ENCODE measurements around the gene DSCAM.

The DSCAM gene

GRCh38 chr21:40641042-40641441 lies 205.9 kb downstream of the DSCAM start:
- Histone ChIP-seq H3K9ac (ENCODE audit: low read length) (no peak overlapping the region), H3K4ac (ENCODE audit: low read depth, low read length) (no peak overlapping the region), H4K8ac (ENCODE audit: low read depth, low read length) (no peak overlapping the region), H3K18ac (ENCODE audit: low read length) (no peak overlapping the region), H3K27me3 (ENCODE audit: insufficient read depth, low read length, poor library complexity) (no peaks in the 10 kb centered on the region), H3K4me2 (ENCODE audit: low read length) (no peak overlapping the region), H3K79me1 (ENCODE audit: low read length) (no peaks in the 10 kb centered on the region), H3K4me3 (ENCODE audit: low read length) (no peak overlapping the region), H3K79me2 (ENCODE audit: control insufficient read depth, insufficient read depth, low read length) (no peaks in the 10 kb centered on the region), H2BK5ac (ENCODE audit: low read length) (no peak overlapping the region), H3K36me3 (ENCODE audit: control insufficient read depth, insufficient read depth, low read length) (no peaks in the 10 kb centered on the region), H3K4me1 (ENCODE audit: control insufficient read depth, low read depth, low read length) (no peaks in the 10 kb centered on the region), H3K27ac (ENCODE audit: low read depth, low read length) (no peak overlapping the region), H2AK5ac (ENCODE audit: low read length) (no peak overlapping the region), H2BK15ac (replicated peaks; ENCODE audit: low read depth) (no peak overlapping the region), H3K56ac (ENCODE audit: low read length) (no peak overlapping the region), H2BK120ac (ENCODE audit: low read depth, low read length) (no peak overlapping the region), H3K23ac (ENCODE audit: low read length) (no peak overlapping the region), H4K5ac (ENCODE audit: low read length) (no peak overlapping the region)
- no CpG with 5 or more reads among the region's 7 CpGs for WGBS (ENCODE audit: extremely low coverage, insufficient coverage, low lambda C conversion rate)
- no peak for DNase-seq

GRCh38 chr21:40640266-40640789 lies 206.6 kb downstream of the DSCAM start:
- Histone ChIP-seq H4K8ac (ENCODE audit: low read depth, low read length) (no peak overlapping the region), H2BK15ac (replicated peaks; ENCODE audit: low read depth) (no peak overlapping the region), H2BK5ac (ENCODE audit: low read length) (no peak overlapping the region), H3K4me1 (ENCODE audit: control insufficient read depth, low read depth, low read length) (no peaks in the 10 kb centered on the region), H3K36me3 (ENCODE audit: control insufficient read depth, insufficient read depth, low read length) (no peaks in the 10 kb centered on the region), H3K56ac (ENCODE audit: low read length) (no peak overlapping the region), H3K4me2 (ENCODE audit: low read length) (no peak overlapping the region), H3K79me1 (ENCODE audit: low read length) (no peaks in the 10 kb centered on the region), H3K4me3 (ENCODE audit: low read length) (no peak overlapping the region), H3K4ac (ENCODE audit: low read depth, low read length) (no peak overlapping the region), H3K9ac (ENCODE audit: low read length) (no peak overlapping the region), H3K79me2 (ENCODE audit: control insufficient read depth, insufficient read depth, low read length) (no peaks in the 10 kb centered on the region), H3K18ac (ENCODE audit: low read length) (no peak overlapping the region), H3K27ac (ENCODE audit: low read depth, low read length) (no peak overlapping the region), H3K27me3 (ENCODE audit: insufficient read depth, low read length, poor library complexity) (no peaks in the 10 kb centered on the region), H2BK120ac (ENCODE audit: low read depth, low read length) (no peak overlapping the region), H4K5ac (ENCODE audit: low read length) (no peak overlapping the region), H2AK5ac (ENCODE audit: low read length) (no peak overlapping the region), H3K23ac (ENCODE audit: low read length) (no peak overlapping the region)
- no CpG with 5 or more reads among the region's 9 CpGs for WGBS (ENCODE audit: extremely low coverage, insufficient coverage, low lambda C conversion rate)
- no peak for DNase-seq

- Histone ChIP-seq H2BK120ac (ENCODE audit: low read depth, low read length) (no peak overlapping the region), H3K23ac (ENCODE audit: low read length) (no peak overlapping the region), H3K4me1 (ENCODE audit: control insufficient read depth, low read depth, low read length) (no peaks in the 10 kb centered on the region), H3K56ac (ENCODE audit: low read length) (no peak overlapping the region), H3K4me3 (ENCODE audit: low read length) (no peak overlapping the region), H4K5ac (ENCODE audit: low read length) (no peak overlapping the region), H2BK15ac (replicated peaks; ENCODE audit: low read depth) (no peak overlapping the region), H3K4me2 (ENCODE audit: low read length) (no peak overlapping the region), H3K18ac (ENCODE audit: low read length) (no peak overlapping the region), H4K8ac (ENCODE audit: low read depth, low read length) (no peak overlapping the region), H3K27ac (ENCODE audit: low read depth, low read length) (no peak overlapping the region), H2BK5ac (ENCODE audit: low read length) (no peak overlapping the region), H3K9ac (ENCODE audit: low read length) (no peak overlapping the region), H2AK5ac (ENCODE audit: low read length) (no peak overlapping the region), H3K4ac (ENCODE audit: low read depth, low read length) (no peak overlapping the region), H3K79me1 (ENCODE audit: low read length) (no peaks in the 10 kb centered on the region), H3K79me2 (ENCODE audit: control insufficient read depth, insufficient read depth, low read length) (no peaks in the 10 kb centered on the region), H3K27me3 (ENCODE audit: insufficient read depth, low read length, poor library complexity) (no peaks in the 10 kb centered on the region), H3K36me3 (ENCODE audit: control insufficient read depth, insufficient read depth, low read length) (no peaks in the 10 kb centered on the region)
- no CpG with 5 or more reads among the region's 6 CpGs for WGBS (ENCODE audit: extremely low coverage, insufficient coverage, low lambda C conversion rate)
- no peak for DNase-seq
Measured at GRCh38 chr21:40639616-40640194, 207.3 kb downstream of the DSCAM start.

- Histone ChIP-seq H3K23ac (ENCODE audit: low read length) (no peak overlapping the region), H3K27me3 (ENCODE audit: insufficient read depth, low read length, poor library complexity) (no peaks in the 10 kb centered on the region), H3K56ac (ENCODE audit: low read length) (no peak overlapping the region), H3K4me2 (ENCODE audit: low read length) (no peak overlapping the region), H2BK5ac (ENCODE audit: low read length) (no peak overlapping the region), H4K5ac (ENCODE audit: low read length) (no peak overlapping the region), H3K27ac (ENCODE audit: low read depth, low read length) (no peak overlapping the region), H2AK5ac (ENCODE audit: low read length) (no peak overlapping the region), H3K4ac (ENCODE audit: low read depth, low read length) (no peak overlapping the region), H3K36me3 (ENCODE audit: control insufficient read depth, insufficient read depth, low read length) (no peaks in the 10 kb centered on the region), H3K9ac (ENCODE audit: low read length) (no peak overlapping the region), H2BK120ac (ENCODE audit: low read depth, low read length) (no peak overlapping the region), H2BK15ac (replicated peaks; ENCODE audit: low read depth) (no peak overlapping the region), H3K4me3 (ENCODE audit: low read length) (no peak overlapping the region), H3K79me1 (ENCODE audit: low read length) (no peaks in the 10 kb centered on the region), H4K8ac (ENCODE audit: low read depth, low read length) (no peak overlapping the region), H3K4me1 (ENCODE audit: control insufficient read depth, low read depth, low read length) (no peaks in the 10 kb centered on the region), H3K79me2 (ENCODE audit: control insufficient read depth, insufficient read depth, low read length) (no peaks in the 10 kb centered on the region), H3K18ac (ENCODE audit: low read length) (no peak overlapping the region)
- no peak for DNase-seq
- WGBS (ENCODE audit: extremely low coverage, insufficient coverage, low lambda C conversion rate), result no CpG with 5 or more reads among the region's 17 CpGs
Measured at GRCh38 chr21:40638466-40639251, 208.3 kb downstream of the DSCAM start.

GRCh38 chr21:40636026-40636425 lies 210.9 kb downstream of the DSCAM start:
- no peak overlapping the region for H2AK5ac ChIP-seq (ENCODE audit: low read length)
- no peaks in the 10 kb centered on the region for H3K36me3 ChIP-seq (ENCODE audit: control insufficient read depth, insufficient read depth, low read length)
- H3K79me1 ChIP-seq (ENCODE audit: low read length), result no peaks in the 10 kb centered on the region
- H4K8ac ChIP-seq (ENCODE audit: low read depth, low read length), result no peak overlapping the region
- H3K9ac ChIP-seq (ENCODE audit: low read length), result no peak overlapping the region
- DNase-seq, result no peak
- H3K18ac ChIP-seq (ENCODE audit: low read length), result no peak overlapping the region
- no peak overlapping the region for H4K5ac ChIP-seq (ENCODE audit: low read length)
- H2BK5ac ChIP-seq (ENCODE audit: low read length), result no peak overlapping the region
- no peaks in the 10 kb centered on the region for H3K79me2 ChIP-seq (ENCODE audit: control insufficient read depth, insufficient read depth, low read length)
- H3K4me1 ChIP-seq (ENCODE audit: control insufficient read depth, low read depth, low read length), result no peaks in the 10 kb centered on the region
- no peak overlapping the region for H2BK120ac ChIP-seq (ENCODE audit: low read depth, low read length)
- no peak overlapping the region for H3K4ac ChIP-seq (ENCODE audit: low read depth, low read length)
- no peak overlapping the region for H2BK15ac ChIP-seq (replicated peaks; ENCODE audit: low read depth)
- WGBS (ENCODE audit: extremely low coverage, insufficient coverage, low lambda C conversion rate), result no CpG with 5 or more reads among the region's 9 CpGs
- no peak overlapping the region for H3K27ac ChIP-seq (ENCODE audit: low read depth, low read length)
- no peak overlapping the region for H3K4me3 ChIP-seq (ENCODE audit: low read length)
- no peak overlapping the region for H3K56ac ChIP-seq (ENCODE audit: low read length)
- no peak overlapping the region for H3K4me2 ChIP-seq (ENCODE audit: low read length)
- H3K23ac ChIP-seq (ENCODE audit: low read length), result no peak overlapping the region
- H3K27me3 ChIP-seq (ENCODE audit: insufficient read depth, low read length, poor library complexity), result no peaks in the 10 kb centered on the region
